Measurements from ENCODE around the gene TEDC1.

The TEDC1 gene

GRCh38 chr14:105503935-105504692 lies 13.1 kb downstream of the TEDC1 start:
- ATAC-seq: peak; percentile 47
- no peaks in the 10 kb centered on the region for H3K36me3 Mint-ChIP-seq

GRCh38 chr14:105505101-105505500 lies 14.1 kb downstream of the TEDC1 start:
- Mint-ChIP-seq H3K36me3 (no peaks in the 10 kb centered on the region), H3K27ac (no peak overlapping the region), H3K27me3 (peaks cover 40% of the 10 kb centered on the region), H3K4me3 (no peak overlapping the region), H3K4me1 (no peaks in the 10 kb centered on the region), H3K9me3 (no peaks in the 10 kb centered on the region)
- ATAC-seq: no peak

More at GRCh38 chr14:105503935-105504692, 13.1 kb downstream of the TEDC1 start:
- Mint-ChIP-seq H3K27ac (no peak overlapping the region), H3K27me3 (peaks cover 38% of the 10 kb centered on the region), H3K9me3 (no peaks in the 10 kb centered on the region), H3K4me1 (no peaks in the 10 kb centered on the region), H3K4me3 (no peak overlapping the region)

GRCh38 chr14:105507247-105507646 lies 16.2 kb downstream of the TEDC1 start:
- H3K36me3 Mint-ChIP-seq: no peaks in the 10 kb centered on the region
- no peak overlapping the region for H3K27ac Mint-ChIP-seq
- peaks cover 59% of the 10 kb centered on the region for H3K27me3 Mint-ChIP-seq
- H3K4me3 Mint-ChIP-seq: no peak overlapping the region
- H3K4me1 Mint-ChIP-seq: peaks cover 6% of the 10 kb centered on the region
- ATAC-seq: no peak
- no peaks in the 10 kb centered on the region for H3K9me3 Mint-ChIP-seq

GRCh38 chr14:105508069-105508468 lies 17.0 kb downstream of the TEDC1 start:
- Mint-ChIP-seq H3K27me3 (peaks cover 59% of the 10 kb centered on the region), H3K36me3 (no peaks in the 10 kb centered on the region), H3K9me3 (no peaks in the 10 kb centered on the region), H3K27ac (no peak overlapping the region), H3K4me3 (no peak overlapping the region), H3K4me1 (peaks cover 6% of the 10 kb centered on the region)
- ATAC-seq: no peak

- H3K4me3 Mint-ChIP-seq: no peak overlapping the region
- no peaks in the 10 kb centered on the region for H3K36me3 Mint-ChIP-seq
- H3K27ac Mint-ChIP-seq: no peak overlapping the region
Observed at GRCh38 chr14:105508601-105509000, 17.6 kb downstream of the TEDC1 start.

GRCh38 chr14:105517096-105517495 lies 26.1 kb downstream of the TEDC1 start:
- no peaks in the 10 kb centered on the region for H3K36me3 Mint-ChIP-seq
- ATAC-seq: no peak
- no peak overlapping the region for H3K27ac Mint-ChIP-seq
- no peak overlapping the region for H3K4me3 Mint-ChIP-seq
- H3K27me3 Mint-ChIP-seq: peaks cover 70% of the 10 kb centered on the region
- H3K4me1 Mint-ChIP-seq: no peaks in the 10 kb centered on the region
- peaks cover 3% of the 10 kb centered on the region for H3K9me3 Mint-ChIP-seq

More at GRCh38 chr14:105508601-105509000, 17.6 kb downstream of the TEDC1 start:
- ATAC-seq: no peak
- no peaks in the 10 kb centered on the region for H3K9me3 Mint-ChIP-seq
- peaks cover 59% of the 10 kb centered on the region for H3K27me3 Mint-ChIP-seq
- H3K4me1 Mint-ChIP-seq: peaks cover 6% of the 10 kb centered on the region

GRCh38 chr14:105519946-105520698 lies 29.1 kb downstream of the TEDC1 start:
- no peaks in the 10 kb centered on the region for H3K4me1 Mint-ChIP-seq

GRCh38 chr14:105525326-105525725 lies 34.3 kb downstream of the TEDC1 start:
- Mint-ChIP-seq H3K4me3 (no peak overlapping the region), H3K27ac (no peak overlapping the region), H3K36me3 (no peaks in the 10 kb centered on the region), H3K4me1 (peaks cover 25% of the 10 kb centered on the region), H3K9me3 (no peaks in the 10 kb centered on the region), H3K27me3 (peaks cover 39% of the 10 kb centered on the region)
- no peak for ATAC-seq

More at GRCh38 chr14:105519946-105520698, 29.1 kb downstream of the TEDC1 start:
- Mint-ChIP-seq H3K27me3 (peaks cover 49% of the 10 kb centered on the region), H3K9me3 (no peaks in the 10 kb centered on the region), H3K36me3 (no peaks in the 10 kb centered on the region), H3K27ac (no peak overlapping the region), H3K4me3 (no peak overlapping the region)
- no peak for ATAC-seq

GRCh38 chr14:105525861-105526775 lies 35.1 kb downstream of the TEDC1 start, which contains the start of gene TMEM121:
TSS of gene TMEM121 (plus strand) at chr14:105526583. CDS start at chr14:105528835, 2,252 bp downstream.
- H3K4me3 Mint-ChIP-seq: peak within 1 kb of the TSS; percentile 86
- peaks cover 34% of the 10 kb centered on the region for H3K27me3 Mint-ChIP-seq
- peaks cover 33% of the 10 kb centered on the region for H3K4me1 Mint-ChIP-seq
- peak within 1 kb of the TSS; percentile 74 for H3K27ac Mint-ChIP-seq
- peak; percentile 17 for ATAC-seq
- H3K36me3 Mint-ChIP-seq: no peaks in the 10 kb centered on the region
- H3K9me3 Mint-ChIP-seq: no peaks in the 10 kb centered on the region

- ATAC-seq: peak; percentile 2
- Mint-ChIP-seq H3K27ac (peak overlapping the region; percentile 74), H3K36me3 (no peaks in the 10 kb centered on the region), H3K4me1 (peaks cover 40% of the 10 kb centered on the region), H3K27me3 (peaks cover 28% of the 10 kb centered on the region), H3K4me3 (peak overlapping the region; percentile 86), H3K9me3 (no peaks in the 10 kb centered on the region)
Observed at GRCh38 chr14:105526776-105527380, 35.8 kb downstream of the TEDC1 start.

- H3K27me3 Mint-ChIP-seq: peaks cover 24% of the 10 kb centered on the region
- no peak for ATAC-seq
- H3K27ac Mint-ChIP-seq: peak overlapping the region; percentile 74
- H3K4me3 Mint-ChIP-seq: peak overlapping the region; percentile 86
- H3K36me3 Mint-ChIP-seq: no peaks in the 10 kb centered on the region
- no peaks in the 10 kb centered on the region for H3K9me3 Mint-ChIP-seq
- H3K4me1 Mint-ChIP-seq: peaks cover 45% of the 10 kb centered on the region
Observed at GRCh38 chr14:105527381-105527825, 36.4 kb downstream of the TEDC1 start.

- H3K4me1 Mint-ChIP-seq: peaks cover 51% of the 10 kb centered on the region
- no peaks in the 10 kb centered on the region for H3K9me3 Mint-ChIP-seq
- peak; percentile 63 for ATAC-seq
- peak overlapping the region; percentile 74 for H3K27ac Mint-ChIP-seq
- no peaks in the 10 kb centered on the region for H3K36me3 Mint-ChIP-seq
- peak overlapping the region; percentile 86 for H3K4me3 Mint-ChIP-seq
- peaks cover 24% of the 10 kb centered on the region for H3K27me3 Mint-ChIP-seq
Observed at GRCh38 chr14:105527826-105528585, 37.0 kb downstream of the TEDC1 start.

- no peak for ATAC-seq
- H3K4me1 Mint-ChIP-seq: peaks cover 55% of the 10 kb centered on the region
- peak overlapping the region; percentile 86 for H3K4me3 Mint-ChIP-seq
- H3K27ac Mint-ChIP-seq: peak overlapping the region; percentile 77
- H3K9me3 Mint-ChIP-seq: no peaks in the 10 kb centered on the region
- H3K36me3 Mint-ChIP-seq: no peaks in the 10 kb centered on the region
- H3K27me3 Mint-ChIP-seq: peaks cover 24% of the 10 kb centered on the region
Observed at GRCh38 chr14:105528586-105529318, 37.7 kb downstream of the TEDC1 start.

All from stimulated activated memory B cell treated with anti-CD40 and anti-IgM and Interleukin-4, amounts not matched to agents 10 μg/mL and 1 μg/mL and 100 μg/mL, for 72 hours (primary cell).